ENCODE results near the gene ROR2. TPM values are rescaled to one million over a fixed set of nuclear protein-coding genes. Genes with fewer than 3 reads are reported as not detected.
A peak's percentile ranks its signal among the peaks of the same experiment; 100 is the strongest.

ROR2 gene
- polyA plus RNA-seq, 2 donors = 1.7 to 3.6 TPM

DNA sequence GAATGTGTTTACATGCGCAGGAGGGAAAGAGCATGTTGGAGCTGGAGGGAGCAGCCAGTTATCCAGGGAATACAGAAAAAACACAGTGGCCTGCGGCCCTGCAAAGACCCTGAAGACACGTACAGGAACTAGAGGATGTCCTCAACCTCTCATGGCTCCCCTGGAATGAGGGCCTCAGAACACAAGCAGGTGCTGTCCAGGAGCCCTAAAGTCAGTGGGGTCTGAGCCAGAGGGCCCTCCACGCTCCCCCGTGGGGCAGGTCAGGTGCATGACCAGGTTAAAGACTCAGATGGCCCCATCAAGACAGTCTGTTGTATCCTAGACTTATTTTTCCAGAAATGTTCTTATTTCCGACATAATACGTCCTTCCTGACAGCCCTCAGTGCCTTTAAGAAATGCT, 106.9 kb downstream of the ROR2 start:
- Histone ChIP-seq H3K4me3 (ENCODE audit: low read depth in 1 of 2, low read length in 2 of 2) (no peak overlapping the region), H3K9me3 (ENCODE audit: control insufficient read depth in 2 of 2, insufficient read depth in 1 of 2, low read depth in 1 of 2, low read length in 1 of 2) (no peaks in the 10 kb centered on the region), H3K27ac (ENCODE audit: low read depth in 2 of 2, low read length in 1 of 2) (peak overlapping the region; percentile 9 to 14), H3K27me3 (ENCODE audit: control insufficient read depth in 1 of 2, insufficient read depth in 2 of 2, low read length in 2 of 2) (no peaks in the 10 kb centered on the region), H3K36me3 (ENCODE audit: control insufficient read depth in 2 of 2, insufficient read depth in 2 of 2, low read length in 1 of 2) (no peaks in the 10 kb centered on the region), H3K4me1 (ENCODE audit: control insufficient read depth in 2 of 2, insufficient read depth in 2 of 2, low read length in 1 of 2) (no peaks in the 10 kb centered on the region)
- WGBS, 2 donors = 74 to 77% methylated on average over 7 of the region's 7 CpGs

DNA sequence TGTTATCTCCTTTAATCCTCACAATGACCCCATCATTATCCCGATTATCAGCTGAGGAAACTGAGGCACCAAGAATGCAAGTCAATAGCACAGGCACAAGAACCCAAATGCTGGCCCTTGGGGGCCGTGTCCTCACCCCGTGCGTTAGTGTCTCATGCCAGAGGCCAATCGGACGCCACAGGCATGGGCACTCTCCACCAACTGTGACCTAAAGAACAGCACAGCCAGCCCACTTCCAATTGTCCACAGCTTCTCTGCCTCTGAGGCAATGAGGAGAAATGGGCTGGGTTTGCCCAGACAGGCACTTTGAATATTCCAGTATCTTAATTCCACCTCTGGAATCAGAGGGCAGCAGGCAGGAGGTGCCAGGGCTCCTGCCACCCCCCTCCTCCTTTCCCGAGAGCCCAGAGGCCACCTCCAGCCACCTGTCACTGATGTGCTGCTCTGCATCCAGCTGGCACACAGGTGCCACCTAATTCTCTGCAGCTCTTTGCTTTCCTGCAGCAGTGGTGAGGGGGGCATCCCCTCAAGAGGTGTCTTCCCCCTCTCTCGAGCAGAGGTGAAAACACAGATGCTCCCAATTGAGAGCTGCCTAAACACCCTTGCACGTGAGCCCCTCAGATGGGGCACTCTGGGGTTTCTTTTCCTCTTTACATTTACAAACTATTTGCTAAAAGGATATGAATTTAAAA, 107.5 kb downstream of the ROR2 start:
- Histone ChIP-seq H3K36me3 (ENCODE audit: control insufficient read depth in 2 of 2, insufficient read depth in 2 of 2, low read length in 1 of 2) (no peaks in the 10 kb centered on the region), H3K4me1 (ENCODE audit: control insufficient read depth in 2 of 2, insufficient read depth in 2 of 2, low read length in 1 of 2) (no peaks in the 10 kb centered on the region), H3K27ac (ENCODE audit: low read depth in 2 of 2, low read length in 1 of 2) (no peak overlapping the region), H3K9me3 (ENCODE audit: control insufficient read depth in 2 of 2, insufficient read depth in 1 of 2, low read depth in 1 of 2, low read length in 1 of 2) (no peaks in the 10 kb centered on the region), H3K4me3 (ENCODE audit: low read depth in 1 of 2, low read length in 2 of 2) (no peak overlapping the region), H3K27me3 (ENCODE audit: control insufficient read depth in 1 of 2, insufficient read depth in 2 of 2, low read length in 2 of 2) (no peaks in the 10 kb centered on the region)
- WGBS, 2 donors = 71 to 76% methylated on average over 9 of the region's 9 CpGs

DNA sequence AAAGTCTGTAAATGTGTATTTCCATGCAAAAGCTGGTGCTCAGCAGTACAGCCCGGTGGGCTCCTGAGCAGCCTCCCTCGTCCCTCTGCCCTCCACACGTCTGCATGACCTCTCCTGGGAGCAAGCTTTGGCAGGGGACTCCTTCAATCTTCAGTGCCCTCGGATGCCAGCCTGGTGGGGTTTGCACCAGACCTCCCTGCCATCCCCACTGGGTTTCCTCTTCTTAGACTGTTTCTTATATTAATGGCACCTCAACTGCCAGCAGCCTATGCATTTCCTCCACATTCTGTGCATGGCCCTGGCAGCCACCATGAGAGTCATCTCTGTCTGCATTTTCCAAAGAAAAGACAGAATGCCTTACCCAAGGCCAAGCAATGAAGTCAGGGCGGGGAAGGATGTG, 108.4 kb downstream of the ROR2 start:
- Histone ChIP-seq H3K4me1 (ENCODE audit: control insufficient read depth in 2 of 2, insufficient read depth in 2 of 2, low read length in 1 of 2) (no peaks in the 10 kb centered on the region), H3K4me3 (ENCODE audit: low read depth in 1 of 2, low read length in 2 of 2) (no peak overlapping the region), H3K27me3 (ENCODE audit: control insufficient read depth in 1 of 2, insufficient read depth in 2 of 2, low read length in 2 of 2) (no peaks in the 10 kb centered on the region), H3K27ac (ENCODE audit: low read depth in 2 of 2, low read length in 1 of 2) (no peak overlapping the region), H3K36me3 (ENCODE audit: control insufficient read depth in 2 of 2, insufficient read depth in 2 of 2, low read length in 1 of 2) (no peaks in the 10 kb centered on the region), H3K9me3 (ENCODE audit: control insufficient read depth in 2 of 2, insufficient read depth in 1 of 2, low read depth in 1 of 2, low read length in 1 of 2) (no peaks in the 10 kb centered on the region)
- 83 to 84% methylated on average over 5 of the region's 5 CpGs for WGBS, 2 donors

DNA sequence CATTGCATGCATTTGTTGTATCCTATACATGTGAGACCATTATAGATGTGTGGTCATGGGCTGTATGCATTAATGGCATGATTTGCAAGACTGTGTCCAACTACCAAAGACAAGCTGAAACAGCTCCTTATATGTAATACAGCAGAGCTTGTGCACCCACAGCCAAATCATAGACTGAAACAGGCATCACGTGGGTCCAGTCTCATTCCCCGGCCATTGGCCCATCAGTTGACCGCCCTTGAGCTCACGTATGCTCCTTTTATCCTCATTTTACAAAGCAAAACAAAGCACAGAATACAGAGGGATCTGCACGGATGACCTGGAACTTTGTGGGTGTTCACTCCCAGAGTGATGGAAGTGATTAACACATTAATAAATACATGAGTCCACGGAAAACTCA, 109.1 kb downstream of the ROR2 start:
- H3K4me3 ChIP-seq (ENCODE audit: low read depth in 1 of 2, low read length in 2 of 2) = no peak overlapping the region
- no peaks in the 10 kb centered on the region for H3K4me1 ChIP-seq (ENCODE audit: control insufficient read depth in 2 of 2, insufficient read depth in 2 of 2, low read length in 1 of 2)
- WGBS, 2 donors = 83 to 84% methylated on average over 6 of the region's 6 CpGs
- H3K36me3 ChIP-seq (ENCODE audit: control insufficient read depth in 2 of 2, insufficient read depth in 2 of 2, low read length in 1 of 2) = no peaks in the 10 kb centered on the region
- H3K27ac ChIP-seq (ENCODE audit: low read depth in 2 of 2, low read length in 1 of 2) = no peak overlapping the region
- no peaks in the 10 kb centered on the region for H3K27me3 ChIP-seq (ENCODE audit: control insufficient read depth in 1 of 2, insufficient read depth in 2 of 2, low read length in 2 of 2)
- no peaks in the 10 kb centered on the region for H3K9me3 ChIP-seq (ENCODE audit: control insufficient read depth in 2 of 2, insufficient read depth in 1 of 2, low read depth in 1 of 2, low read length in 1 of 2)

DNA sequence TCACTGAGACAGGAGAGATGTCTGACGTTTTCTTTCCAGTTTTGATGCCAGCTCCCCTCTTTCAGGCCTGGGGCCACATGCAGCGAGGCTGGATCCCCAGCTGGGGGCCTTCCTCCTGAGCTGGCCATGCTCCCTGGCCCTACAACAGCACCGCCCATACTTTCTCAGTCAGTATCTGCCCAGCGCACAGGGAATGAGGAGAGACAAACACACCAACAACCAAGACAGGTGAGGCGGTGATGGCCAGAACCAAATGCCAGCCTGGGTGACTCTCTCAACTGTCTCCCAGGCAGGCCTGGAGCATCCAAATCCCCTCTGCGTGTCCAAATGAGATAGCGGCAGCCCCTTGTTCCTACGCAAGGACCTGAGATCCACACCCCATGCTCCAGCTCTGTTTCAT, 109.6 kb downstream of the ROR2 start:
- H3K36me3 ChIP-seq (ENCODE audit: control insufficient read depth in 2 of 2, insufficient read depth in 2 of 2, low read length in 1 of 2) = no peaks in the 10 kb centered on the region
- H3K4me3 ChIP-seq (ENCODE audit: low read depth in 1 of 2, low read length in 2 of 2) = no peak overlapping the region
- H3K27ac ChIP-seq (ENCODE audit: low read depth in 2 of 2, low read length in 1 of 2) = no peak overlapping the region
- WGBS, 2 donors = 85 to 91% methylated on average over 8 of the region's 8 CpGs
- no peaks in the 10 kb centered on the region for H3K27me3 ChIP-seq (ENCODE audit: control insufficient read depth in 1 of 2, insufficient read depth in 2 of 2, low read length in 2 of 2)
- no peaks in the 10 kb centered on the region for H3K4me1 ChIP-seq (ENCODE audit: control insufficient read depth in 2 of 2, insufficient read depth in 2 of 2, low read length in 1 of 2)
- H3K9me3 ChIP-seq (ENCODE audit: control insufficient read depth in 2 of 2, insufficient read depth in 1 of 2, low read depth in 1 of 2, low read length in 1 of 2) = no peaks in the 10 kb centered on the region

DNA sequence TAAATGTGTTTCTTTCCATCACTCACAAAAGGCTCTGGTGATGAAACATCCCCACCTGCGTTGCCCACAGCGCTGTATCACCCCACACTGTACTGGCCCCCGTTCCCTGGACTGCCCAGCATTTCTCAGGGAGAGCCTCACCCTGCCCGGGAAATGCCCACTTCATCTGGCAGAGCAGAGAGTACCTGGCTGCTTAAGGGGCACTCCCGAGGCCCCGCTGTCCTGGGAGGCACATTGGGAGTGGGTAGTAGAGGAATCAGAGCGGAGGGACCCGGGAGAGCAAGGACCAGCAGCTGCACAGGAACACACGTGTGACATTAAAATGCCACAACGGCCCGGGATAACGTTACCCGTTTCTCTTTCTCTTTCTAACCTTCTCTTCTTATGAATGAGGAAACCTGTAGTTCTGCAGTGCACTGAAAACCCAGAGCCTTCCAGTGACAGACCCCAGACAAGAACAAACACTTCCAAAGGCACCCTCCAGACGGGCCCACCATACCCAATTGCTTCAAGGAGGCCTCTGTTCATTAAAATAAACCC, 110.0 kb downstream of the ROR2 start:
- H3K4me3 ChIP-seq (ENCODE audit: low read depth in 1 of 2, low read length in 2 of 2) = no peak overlapping the region
- H3K36me3 ChIP-seq (ENCODE audit: control insufficient read depth in 2 of 2, insufficient read depth in 2 of 2, low read length in 1 of 2) = no peaks in the 10 kb centered on the region
- no peaks in the 10 kb centered on the region for H3K27me3 ChIP-seq (ENCODE audit: control insufficient read depth in 1 of 2, insufficient read depth in 2 of 2, low read length in 2 of 2)
- H3K27ac ChIP-seq (ENCODE audit: low read depth in 2 of 2, low read length in 1 of 2) = peak overlapping the region; percentile 43 to 58
- no peaks in the 10 kb centered on the region for H3K9me3 ChIP-seq (ENCODE audit: control insufficient read depth in 2 of 2, insufficient read depth in 1 of 2, low read depth in 1 of 2, low read length in 1 of 2)
- no peaks in the 10 kb centered on the region for H3K4me1 ChIP-seq (ENCODE audit: control insufficient read depth in 2 of 2, insufficient read depth in 2 of 2, low read length in 1 of 2)
- WGBS, 2 donors = 69 to 75% methylated on average over 14 of the region's 14 CpGs

DNA sequence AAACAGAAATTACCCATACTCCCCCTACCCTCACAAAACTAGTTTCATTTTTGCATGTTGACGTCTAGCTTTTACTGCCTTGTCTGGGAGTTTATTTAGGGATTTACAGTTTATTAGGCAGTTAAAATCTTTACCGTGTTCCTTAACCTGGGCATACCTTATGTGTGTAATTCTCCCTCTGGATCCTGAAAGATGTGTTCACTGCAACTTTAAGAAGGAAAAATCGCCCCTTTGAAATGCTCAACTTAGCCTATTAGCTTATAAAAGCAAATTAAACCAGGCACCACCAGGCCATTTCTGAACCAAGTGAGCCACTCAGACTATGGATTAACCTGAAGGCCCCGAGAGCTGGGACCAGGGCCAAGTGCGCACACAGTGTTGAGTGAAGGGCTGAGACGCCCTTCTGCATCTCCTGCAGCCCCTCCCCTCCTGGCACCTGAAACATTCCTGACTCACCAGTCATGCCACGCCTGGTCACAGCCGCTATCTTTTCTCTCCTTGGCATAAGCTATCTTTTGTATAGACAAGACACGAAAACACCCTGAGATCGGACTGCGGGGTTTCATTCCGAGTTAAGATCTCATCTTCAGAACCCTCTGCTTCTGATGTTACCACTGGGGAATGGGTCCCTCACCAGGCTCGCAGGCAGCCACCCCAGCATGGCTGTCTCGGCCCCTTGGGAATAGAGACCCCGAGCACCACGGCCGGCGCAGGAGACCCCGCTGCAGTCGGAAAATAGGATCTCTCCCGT, 111.9 kb downstream of the ROR2 start:
- Histone ChIP-seq H3K4me3 (ENCODE audit: low read depth in 1 of 2, low read length in 2 of 2) (no peak overlapping the region), H3K4me1 (ENCODE audit: control insufficient read depth in 2 of 2, insufficient read depth in 2 of 2, low read length in 1 of 2) (peaks cover 2 to 6% of the 10 kb centered on the region in 2 donors), H3K27ac (ENCODE audit: low read depth in 2 of 2, low read length in 1 of 2) (peak overlapping the region; percentile 29 to 63), H3K36me3 (ENCODE audit: control insufficient read depth in 2 of 2, insufficient read depth in 2 of 2, low read length in 1 of 2) (no peaks in the 10 kb centered on the region), H3K9me3 (ENCODE audit: control insufficient read depth in 2 of 2, insufficient read depth in 1 of 2, low read depth in 1 of 2, low read length in 1 of 2) (no peaks in the 10 kb centered on the region), H3K27me3 (ENCODE audit: control insufficient read depth in 1 of 2, insufficient read depth in 2 of 2, low read length in 2 of 2) (no peaks in the 10 kb centered on the region)
- 22 to 31% methylated on average over 21 of the region's 21 CpGs for whole genome bisulfite sequencing, 2 donors

DNA sequence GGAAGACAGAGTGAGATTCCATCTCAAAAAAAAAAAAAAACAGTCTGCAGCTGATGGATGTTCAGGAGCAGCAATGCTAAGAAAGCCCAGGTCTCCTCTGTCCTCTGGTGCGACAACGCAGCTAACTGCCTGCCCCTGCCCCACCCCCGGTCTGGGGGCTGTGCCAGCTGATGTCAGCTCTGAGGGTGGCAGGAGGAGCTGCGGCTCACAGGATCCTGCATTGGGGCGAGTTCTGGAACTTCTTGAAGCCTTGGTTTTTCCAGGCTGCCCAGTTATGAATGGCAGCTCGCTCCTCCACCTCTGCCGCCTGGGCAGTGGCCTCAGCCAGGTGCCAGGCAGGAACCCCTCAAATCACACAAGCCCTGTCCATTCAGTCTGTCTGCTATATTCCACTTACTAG, 113.5 kb downstream of the ROR2 start:
- no peak overlapping the region for H3K4me3 ChIP-seq (ENCODE audit: low read depth in 1 of 2, low read length in 2 of 2)
- no peaks in the 10 kb centered on the region for H3K27me3 ChIP-seq (ENCODE audit: control insufficient read depth in 1 of 2, insufficient read depth in 2 of 2, low read length in 2 of 2)
- WGBS, 2 donors = 71 to 79% methylated on average over 7 of the region's 7 CpGs
- no peak overlapping the region for H3K27ac ChIP-seq (ENCODE audit: low read depth in 2 of 2, low read length in 1 of 2)
- no peaks in the 10 kb centered on the region for H3K9me3 ChIP-seq (ENCODE audit: control insufficient read depth in 2 of 2, insufficient read depth in 1 of 2, low read depth in 1 of 2, low read length in 1 of 2)
- no peaks in the 10 kb centered on the region for H3K36me3 ChIP-seq (ENCODE audit: control insufficient read depth in 2 of 2, insufficient read depth in 2 of 2, low read length in 1 of 2)
- H3K4me1 ChIP-seq (ENCODE audit: control insufficient read depth in 2 of 2, insufficient read depth in 2 of 2, low read length in 1 of 2) = peaks cover 2 to 6% of the 10 kb centered on the region in 2 donors

DNA sequence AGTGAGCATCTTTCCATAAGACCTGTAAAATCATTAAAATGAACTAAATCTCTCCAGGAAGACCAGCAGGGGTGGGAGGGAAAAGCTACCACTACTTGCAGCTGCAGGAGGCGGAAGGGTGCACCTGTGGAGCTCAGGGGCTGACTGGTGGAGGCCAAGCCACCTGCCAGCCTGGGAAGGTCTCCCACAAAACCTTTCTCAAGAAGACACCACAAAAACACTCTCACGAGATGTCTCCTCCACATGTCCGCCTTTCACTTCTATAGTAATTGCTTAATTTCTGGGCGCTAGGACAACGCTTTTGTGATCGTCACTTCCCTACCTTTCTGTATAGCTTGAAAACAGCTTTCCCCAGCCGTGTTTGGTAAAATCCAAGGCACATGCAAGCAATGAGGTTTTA, 114.4 kb downstream of the ROR2 start:
- H3K27me3 ChIP-seq (ENCODE audit: control insufficient read depth in 1 of 2, insufficient read depth in 2 of 2, low read length in 2 of 2) = no peaks in the 10 kb centered on the region
- H3K9me3 ChIP-seq (ENCODE audit: control insufficient read depth in 2 of 2, insufficient read depth in 1 of 2, low read depth in 1 of 2, low read length in 1 of 2) = no peaks in the 10 kb centered on the region
- WGBS, 2 donors = 85 to 90% methylated on average over 7 of the region's 7 CpGs
- H3K36me3 ChIP-seq (ENCODE audit: control insufficient read depth in 2 of 2, insufficient read depth in 2 of 2, low read length in 1 of 2) = no peaks in the 10 kb centered on the region
- H3K4me1 ChIP-seq (ENCODE audit: control insufficient read depth in 2 of 2, insufficient read depth in 2 of 2, low read length in 1 of 2) = peaks cover 2 to 6% of the 10 kb centered on the region in 2 donors
- H3K4me3 ChIP-seq (ENCODE audit: low read depth in 1 of 2, low read length in 2 of 2) = no peak overlapping the region
- H3K27ac ChIP-seq (ENCODE audit: low read depth in 2 of 2, low read length in 1 of 2) = no peak overlapping the region
